ENCODE measurements around the gene TNIK. TPM values are rescaled to one million over a fixed set of nuclear protein-coding genes. Genes with fewer than 3 reads are reported as not detected.

TNIK gene
- total and polyA plus RNA-seq, 10 donors, result 0.85 to 34.5 (median 14.1) TPM

DNA sequence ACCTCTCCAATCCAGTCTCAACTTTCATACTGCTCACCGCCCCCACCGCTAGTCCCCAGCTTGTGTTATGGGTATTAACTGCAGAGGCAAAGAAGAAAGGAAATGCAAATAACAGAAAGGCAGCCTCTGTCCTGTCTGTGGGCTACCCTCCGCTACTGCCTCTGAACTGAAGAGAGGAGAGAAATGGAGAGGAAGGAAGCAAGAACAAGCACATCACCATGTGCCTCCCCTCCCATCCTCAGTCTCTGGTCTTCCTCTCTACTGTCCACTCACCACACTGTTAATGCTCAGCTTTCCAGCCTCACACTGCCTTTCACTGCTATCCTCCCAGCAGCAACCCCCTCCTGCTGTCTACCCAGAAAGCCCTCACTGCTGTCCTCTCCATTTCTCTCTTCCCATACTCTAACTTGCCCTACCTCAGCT lies 294.7 kb downstream of the TNIK start:
- no peaks in the 10 kb centered on the region for H3K27me3 ChIP-seq (replicated peaks in 1 of 7)
- intact Hi-C loops (cut with DNase I; ENCODE audit: low total_unique reads), result no loop called here
- peaks cover 0 to 15% (median 10%) of the 10 kb centered on the region in 8 donors for H3K9me3 ChIP-seq
- DNase-seq, result no peak
- no peaks in the 10 kb centered on the region for H3K4me1 ChIP-seq
- no peak overlapping the region for H3K4me3 ChIP-seq
- peaks cover 0 to 10% (median 0%) of the 10 kb centered on the region in 6 donors for H3K36me3 ChIP-seq
- WGBS, 5 donors, result 72 to 90% (median 81%) methylated on average over 3 of the region's 3 CpGs
- H3K27ac ChIP-seq, result no peak overlapping the region
- TF ChIP-seq, protein P1, sequence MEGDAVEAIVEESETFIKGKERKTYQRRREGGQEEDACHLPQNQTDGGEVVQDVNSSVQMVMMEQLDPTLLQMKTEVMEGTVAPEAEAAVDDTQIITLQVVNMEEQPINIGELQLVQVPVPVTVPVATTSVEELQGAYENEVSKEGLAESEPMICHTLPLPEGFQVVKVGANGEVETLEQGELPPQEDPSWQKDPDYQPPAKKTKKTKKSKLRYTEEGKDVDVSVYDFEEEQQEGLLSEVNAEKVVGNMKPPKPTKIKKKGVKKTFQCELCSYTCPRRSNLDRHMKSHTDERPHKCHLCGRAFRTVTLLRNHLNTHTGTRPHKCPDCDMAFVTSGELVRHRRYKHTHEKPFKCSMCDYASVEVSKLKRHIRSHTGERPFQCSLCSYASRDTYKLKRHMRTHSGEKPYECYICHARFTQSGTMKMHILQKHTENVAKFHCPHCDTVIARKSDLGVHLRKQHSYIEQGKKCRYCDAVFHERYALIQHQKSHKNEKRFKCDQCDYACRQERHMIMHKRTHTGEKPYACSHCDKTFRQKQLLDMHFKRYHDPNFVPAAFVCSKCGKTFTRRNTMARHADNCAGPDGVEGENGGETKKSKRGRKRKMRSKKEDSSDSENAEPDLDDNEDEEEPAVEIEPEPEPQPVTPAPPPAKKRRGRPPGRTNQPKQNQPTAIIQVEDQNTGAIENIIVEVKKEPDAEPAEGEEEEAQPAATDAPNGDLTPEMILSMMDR (IDR thresholded peaks at IDR 0.05 in 8 of 11, conservative IDR thresholded peaks at IDR 0.05 in 3 of 11), result no peak
- TF ChIP-seq POLR2A (IDR thresholded peaks at IDR 0.05), result no peak
- no peak for TF ChIP-seq POLR2AphosphoS5 (IDR thresholded peaks at IDR 0.05)

DNA sequence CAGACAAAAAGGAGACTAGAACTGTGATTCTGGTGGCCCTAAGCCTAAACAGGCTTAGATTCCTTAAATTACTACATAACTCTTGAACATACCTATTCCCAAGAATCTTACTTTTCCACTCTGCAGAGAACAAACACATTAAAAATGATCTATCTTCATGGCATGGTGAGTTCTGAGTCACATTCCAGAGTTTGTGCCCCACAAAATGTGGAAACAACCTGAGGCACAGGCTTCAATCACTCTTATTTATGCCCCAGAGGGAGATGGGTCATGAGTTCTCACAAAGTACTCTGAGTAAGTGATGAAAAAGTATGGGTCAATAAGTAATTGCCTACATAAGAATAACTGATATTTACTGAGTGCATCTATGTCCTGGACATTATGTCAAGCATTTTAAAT lies 296.1 kb downstream of the TNIK start:
- TF ChIP-seq, protein P1 (IDR thresholded peaks at IDR 0.05 in 8 of 11, conservative IDR thresholded peaks at IDR 0.05 in 3 of 11), result no peak
- TF ChIP-seq POLR2A (IDR thresholded peaks at IDR 0.05) (no peak), POLR2AphosphoS5 (IDR thresholded peaks at IDR 0.05) (no peak)
- Histone ChIP-seq H3K4me3 (no peak overlapping the region), H3K36me3 (peaks cover 0 to 23% (median 2%) of the 10 kb centered on the region in 6 donors), H3K27me3 (replicated peaks in 1 of 7) (no peaks in the 10 kb centered on the region), H3K27ac (no peak overlapping the region), H3K4me1 (no peaks in the 10 kb centered on the region), H3K9me3 (peaks cover 0 to 15% (median 10%) of the 10 kb centered on the region in 8 donors)
- intact Hi-C loops (cut with DNase I; ENCODE audit: low total_unique reads), result no loop called here
- no peak for DNase-seq

DNA sequence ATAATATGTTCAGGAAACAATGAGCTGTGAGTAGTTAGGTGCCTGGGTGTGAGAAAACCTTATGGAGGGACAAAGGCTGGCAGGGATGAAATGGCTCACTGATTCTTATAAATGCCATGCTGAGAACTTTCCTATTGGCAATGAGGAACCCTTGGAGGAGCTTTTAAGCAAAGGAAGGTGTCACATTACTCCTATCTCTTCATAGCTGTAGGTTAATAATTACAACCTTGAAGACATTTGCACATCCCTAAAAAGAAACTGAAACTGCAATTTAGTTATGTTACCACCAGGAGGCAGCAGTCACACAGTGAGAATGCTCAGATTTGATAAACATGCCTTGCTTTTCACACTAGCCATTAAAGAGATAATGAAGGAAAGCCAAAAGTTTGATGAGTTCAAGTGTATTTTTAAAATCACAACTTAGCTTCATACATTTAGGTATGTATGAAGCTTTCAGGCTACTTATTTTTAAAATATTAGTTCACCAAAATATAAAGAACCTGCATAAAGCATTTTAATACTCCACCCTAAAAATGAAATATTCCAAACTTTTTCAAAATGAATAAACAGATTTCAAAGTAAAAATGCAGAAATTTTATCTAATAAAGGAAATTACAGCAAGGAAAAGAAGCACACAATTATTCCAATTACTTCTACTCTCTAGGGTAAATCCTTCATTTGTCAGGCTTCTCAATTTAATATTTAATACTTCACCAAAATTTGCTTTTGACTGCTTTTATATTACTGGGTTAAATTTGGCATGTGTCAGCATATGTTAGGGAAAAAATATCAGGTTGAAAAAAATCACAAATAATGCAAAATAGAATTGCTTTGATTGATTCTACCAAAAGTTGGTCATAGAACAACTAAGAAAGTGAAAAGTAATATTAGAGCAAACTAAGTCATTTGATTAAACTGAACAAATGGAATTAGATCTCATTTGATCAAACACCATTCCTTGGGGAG lies 296.8 kb downstream of the TNIK start:
- Histone ChIP-seq H3K36me3 (peaks cover 0 to 23% (median 2%) of the 10 kb centered on the region in 6 donors), H3K9me3 (peaks cover 0 to 15% (median 10%) of the 10 kb centered on the region in 8 donors), H3K27me3 (replicated peaks in 1 of 7) (no peaks in the 10 kb centered on the region), H3K27ac (no peak overlapping the region), H3K4me3 (no peak overlapping the region), H3K4me1 (no peaks in the 10 kb centered on the region)
- intact Hi-C loops (cut with DNase I; ENCODE audit: low total_unique reads), result no loop called here
- DNase-seq, result no peak
- TF ChIP-seq, protein P1 (IDR thresholded peaks at IDR 0.05 in 8 of 11, conservative IDR thresholded peaks at IDR 0.05 in 3 of 11), result peak in 9 of 11 experiments; percentile 29 to 66 (median 51)
- no peak for TF ChIP-seq POLR2A (IDR thresholded peaks at IDR 0.05)

DNA sequence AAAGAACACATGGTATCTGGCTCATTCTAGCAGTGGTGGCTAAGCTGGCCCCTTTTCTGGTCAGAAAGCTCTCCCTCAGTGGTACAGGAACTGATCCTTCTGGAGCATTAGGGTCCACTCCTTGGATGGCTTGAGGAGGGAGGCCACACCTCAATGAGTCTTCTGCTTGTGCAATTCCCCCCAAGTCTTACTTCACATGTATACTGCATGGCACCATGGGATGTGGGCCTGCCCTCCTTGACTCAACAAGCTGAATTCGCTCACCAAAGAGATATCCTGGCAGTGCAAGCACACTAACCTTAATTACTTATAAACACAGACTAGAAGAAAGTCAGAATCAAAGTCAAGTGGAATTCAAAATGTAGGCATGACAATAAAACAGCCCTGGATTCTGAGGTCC lies 299.9 kb downstream of the TNIK start:
- Histone ChIP-seq H3K4me3 (no peak overlapping the region), H3K27ac (no peak overlapping the region), H3K36me3 (peaks cover 0 to 51% (median 5%) of the 10 kb centered on the region in 6 donors), H3K4me1 (no peaks in the 10 kb centered on the region), H3K27me3 (replicated peaks in 1 of 7) (no peaks in the 10 kb centered on the region), H3K9me3 (peaks cover 0 to 15% (median 10%) of the 10 kb centered on the region in 8 donors)
- intact Hi-C loops (cut with DNase I; ENCODE audit: low total_unique reads), result no loop called here
- 81 to 100% (median 90%) methylated on average over 1 of the region's 1 CpG for WGBS, 5 donors
- no peak for DNase-seq
- TF ChIP-seq, protein P1 (IDR thresholded peaks at IDR 0.05 in 8 of 11, conservative IDR thresholded peaks at IDR 0.05 in 3 of 11), result no peak
- TF ChIP-seq POLR2AphosphoS5 (IDR thresholded peaks at IDR 0.05), result no peak
